Mesodermal cell (in vitro differentiated cells): ENCODE measurements around the gene CLTCL1.

ENCODE experiments used
- H3K27ac ChIP-seq: 2 replicates; pipeline ENCODE4 v1.7.0; 2013; ENCODE audit warnings: mild to moderate bottlenecking, low read depth, low read length, moderate library complexity; ENCODE audit not compliant: severe bottlenecking
- H3K36me3 ChIP-seq: 2 replicates; pipeline ENCODE4 v1.7.1; 2013; ENCODE audit warnings: mild to moderate bottlenecking, low read length, moderate library complexity; ENCODE audit not compliant: control insufficient read depth, insufficient read depth
- H3K4me1 ChIP-seq: one replicate; pipeline ENCODE4 v1.7.1; 2013; ENCODE audit warnings: mild to moderate bottlenecking, low read length; ENCODE audit not compliant: insufficient read depth, control insufficient read depth, poor library complexity, severe bottlenecking
- H3K4me3 ChIP-seq: 2 replicates; pipeline ENCODE4 v1.7.0; 2013; ENCODE audit warnings: low read length, control low read depth, mild to moderate bottlenecking; ENCODE audit not compliant: insufficient read depth, poor library complexity, severe bottlenecking; ENCODE audit errors: extremely low read depth
- H3K9me3 ChIP-seq: 2 replicates; pipeline ENCODE4 v1.7.1; 2013; ENCODE audit warnings: mild to moderate bottlenecking, low read length, moderate library complexity; ENCODE audit not compliant: control insufficient read depth
- WGBS, 2 experiments: methylation state at CpG; one replicate each; pipeline ENCODE4 v1.1.5; 2013; ENCODE audit warnings: missing lambda C conversion rate in 2 of 2; ENCODE audit not compliant: insufficient coverage in 2 of 2; 5-methylcytosine and 5-hydroxymethylcytosine counted together

Gene CLTCL1

DNA sequence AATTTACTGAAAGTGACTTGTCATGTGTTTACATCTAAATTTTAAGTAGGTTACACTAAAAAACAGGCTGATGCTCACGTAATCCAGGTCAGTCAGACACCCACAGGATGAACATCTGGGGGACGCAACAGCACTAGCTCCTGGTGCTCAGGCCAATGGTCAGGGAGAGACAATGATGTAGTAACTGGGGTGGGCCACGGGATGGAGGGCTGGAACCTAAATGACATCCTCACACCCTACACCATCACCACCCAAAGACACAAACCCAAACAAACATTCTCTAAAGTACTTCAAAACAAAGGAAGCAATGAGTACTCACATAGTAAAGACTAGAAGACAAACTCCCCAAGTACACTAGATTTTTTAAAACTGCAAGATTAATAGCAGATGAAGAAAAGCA lies 59.5 kb downstream of the CLTCL1 start:
- Histone ChIP-seq H3K4me3 (no peak overlapping the region), H3K4me1 (no peaks in the 10 kb centered on the region), H3K36me3 (peaks cover 42% of the 10 kb centered on the region), H3K27ac (no peak overlapping the region), H3K9me3 (no peaks in the 10 kb centered on the region)
- WGBS, 2 experiments: 80 to 100% methylated on average over 1 to 2 of the region's 3 CpGs

- Histone ChIP-seq H3K4me3 (no peak overlapping the region), H3K9me3 (no peaks in the 10 kb centered on the region), H3K27ac (no peak overlapping the region), H3K4me1 (no peaks in the 10 kb centered on the region), H3K36me3 (peaks cover 51% of the 10 kb centered on the region)
- 83% methylated on average over 2 of the region's 2 CpGs for WGBS, 2 experiments
These were observed 61.9 kb downstream of the CLTCL1 start for GRCh38 chr22:19229600-19229999.

- H3K4me1 ChIP-seq: no peaks in the 10 kb centered on the region
- peaks cover 49% of the 10 kb centered on the region for H3K36me3 ChIP-seq
- no peak overlapping the region for H3K27ac ChIP-seq
- no peaks in the 10 kb centered on the region for H3K9me3 ChIP-seq
- no peak overlapping the region for H3K4me3 ChIP-seq
- 100% methylated on average over 1 to 2 of the region's 4 CpGs for WGBS, 2 experiments
These were observed 63.3 kb downstream of the CLTCL1 start for GRCh38 chr22:19228179-19228578.

DNA sequence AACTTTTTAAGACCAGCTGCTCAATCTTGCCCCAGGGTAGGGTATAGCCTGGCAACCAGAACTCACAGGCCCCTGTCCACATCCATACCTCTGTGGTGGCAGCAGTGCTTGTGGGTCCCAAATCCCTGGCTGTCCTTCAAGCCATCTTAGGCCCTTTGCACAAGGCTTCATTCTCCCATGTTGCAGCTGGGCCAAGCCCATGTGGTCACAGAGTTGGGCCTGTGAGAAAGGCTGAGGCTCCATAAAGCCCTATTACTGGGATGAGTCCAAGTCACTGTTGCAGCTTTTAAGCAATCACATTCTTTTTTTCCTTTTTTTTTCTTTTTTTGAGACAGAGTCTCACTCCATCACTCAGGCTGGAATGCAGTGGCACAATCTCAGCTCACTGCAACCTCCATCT lies 65.1 kb downstream of the CLTCL1 start:
- Histone ChIP-seq H3K4me3 (no peak overlapping the region), H3K36me3 (peaks cover 58% of the 10 kb centered on the region)

GRCh38 chr22:19225560-19225959 lies 66.0 kb downstream of the CLTCL1 start:
- Histone ChIP-seq H3K36me3 (peaks cover 58% of the 10 kb centered on the region), H3K4me1 (no peaks in the 10 kb centered on the region), H3K9me3 (no peaks in the 10 kb centered on the region), H3K4me3 (no peak overlapping the region), H3K27ac (no peak overlapping the region)
- 91 to 92% methylated on average over 2 to 3 of the region's 3 CpGs for WGBS, 2 experiments

More for the DNA sequence above, 65.1 kb downstream of the CLTCL1 start:
- Histone ChIP-seq H3K27ac (no peak overlapping the region), H3K4me1 (no peaks in the 10 kb centered on the region), H3K9me3 (no peaks in the 10 kb centered on the region)

DNA sequence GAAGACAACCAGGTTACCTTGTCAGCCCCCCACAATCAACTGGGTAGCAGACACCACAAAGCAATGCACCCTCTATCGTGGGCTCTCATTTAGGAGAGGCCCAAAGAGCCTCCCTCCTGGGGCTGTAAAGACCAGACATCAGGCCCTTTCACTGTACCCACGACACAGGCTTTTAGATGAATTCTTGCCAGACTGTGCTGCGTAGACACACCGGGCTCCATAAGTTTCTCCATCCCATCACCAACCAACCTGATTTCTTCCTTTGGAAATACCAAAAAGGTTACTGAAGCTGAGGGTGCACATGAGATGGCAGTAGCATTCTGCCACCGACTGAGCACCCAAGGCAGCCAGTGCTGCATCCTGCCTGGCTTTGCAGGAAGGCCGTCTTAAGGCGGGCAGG lies 66.5 kb downstream of the CLTCL1 start:
- Histone ChIP-seq H3K4me1 (no peaks in the 10 kb centered on the region), H3K27ac (no peak overlapping the region), H3K36me3 (peaks cover 58% of the 10 kb centered on the region), H3K9me3 (no peaks in the 10 kb centered on the region), H3K4me3 (no peak overlapping the region)
- whole genome bisulfite sequencing, 2 experiments: 93 to 98% methylated on average over 4 to 7 of the region's 7 CpGs

DNA sequence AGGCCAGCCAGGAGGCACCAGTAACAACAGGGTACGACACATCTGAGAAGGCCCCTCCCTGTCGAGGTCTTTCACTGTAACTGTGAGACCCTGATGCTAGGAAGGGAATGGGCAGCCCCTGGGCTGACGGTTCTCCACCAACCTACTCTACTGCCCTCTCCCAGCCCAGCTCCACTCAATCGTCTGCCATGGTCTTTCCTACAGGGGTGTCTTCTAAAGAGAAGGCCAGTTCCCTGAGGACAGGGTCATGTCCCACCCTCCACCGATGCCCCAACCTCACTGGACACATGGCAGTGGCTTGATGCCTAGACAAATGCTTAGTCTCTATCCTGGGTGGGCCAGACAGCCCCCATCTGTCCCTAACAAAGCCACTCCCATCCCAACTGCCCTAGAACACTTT lies 67.0 kb downstream of the CLTCL1 start:
- no peak overlapping the region for H3K27ac ChIP-seq
- no peaks in the 10 kb centered on the region for H3K9me3 ChIP-seq
- H3K36me3 ChIP-seq: peaks cover 54% of the 10 kb centered on the region
- H3K4me1 ChIP-seq: no peaks in the 10 kb centered on the region
- H3K4me3 ChIP-seq: no peak overlapping the region
- 89% methylated on average over 4 to 5 of the region's 5 CpGs for whole genome bisulfite sequencing, 2 experiments

DNA sequence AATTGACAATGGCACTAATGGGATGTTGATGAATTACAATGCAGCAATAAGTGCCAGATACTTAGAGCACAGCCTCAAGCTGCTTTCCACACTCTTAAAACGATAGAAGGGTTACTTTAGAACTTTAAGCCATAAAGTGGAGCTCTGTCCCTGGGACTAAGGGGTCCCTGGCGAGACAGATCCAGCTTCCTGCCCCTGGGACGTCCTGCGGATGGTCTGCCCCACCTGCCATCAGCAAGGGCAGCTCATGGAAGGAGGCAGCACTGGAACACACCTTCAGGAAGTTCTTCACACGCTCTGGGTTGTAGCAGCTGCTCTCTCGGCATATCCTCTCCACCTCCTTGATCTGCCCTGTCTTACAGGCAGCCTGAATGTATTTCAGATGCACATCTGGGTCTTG lies 67.9 kb downstream of the CLTCL1 start:
- 91 to 93% methylated on average over 4 to 6 of the region's 6 CpGs for WGBS, 2 experiments

DNA sequence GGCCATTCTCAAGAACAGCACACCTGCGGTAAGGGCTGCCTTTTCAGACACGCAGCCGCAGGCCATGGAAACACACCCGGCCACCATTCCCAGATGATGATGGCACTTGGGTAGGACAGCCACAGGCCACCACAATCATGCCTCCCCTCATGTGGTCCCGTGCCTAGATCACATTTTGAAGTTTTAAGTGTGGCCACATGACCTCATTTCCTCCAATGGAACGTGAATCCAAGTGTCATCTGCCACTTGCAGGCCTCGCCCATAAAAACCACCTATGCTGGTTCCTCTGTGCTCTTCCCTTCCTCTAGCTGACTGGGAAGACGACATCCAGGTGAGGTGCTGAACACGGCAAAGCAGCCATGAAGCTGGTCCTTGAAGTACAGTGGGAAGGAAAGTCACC lies 68.4 kb downstream of the CLTCL1 start:
- WGBS, 2 experiments: 92 to 96% methylated on average over 7 to 8 of the region's 9 CpGs
- H3K36me3 ChIP-seq: peaks cover 53% of the 10 kb centered on the region

More for the DNA sequence above, 67.9 kb downstream of the CLTCL1 start:
- H3K4me1 ChIP-seq: no peaks in the 10 kb centered on the region
- no peaks in the 10 kb centered on the region for H3K9me3 ChIP-seq
- H3K4me3 ChIP-seq: no peak overlapping the region
- H3K27ac ChIP-seq: no peak overlapping the region
- peaks cover 56% of the 10 kb centered on the region for H3K36me3 ChIP-seq

DNA sequence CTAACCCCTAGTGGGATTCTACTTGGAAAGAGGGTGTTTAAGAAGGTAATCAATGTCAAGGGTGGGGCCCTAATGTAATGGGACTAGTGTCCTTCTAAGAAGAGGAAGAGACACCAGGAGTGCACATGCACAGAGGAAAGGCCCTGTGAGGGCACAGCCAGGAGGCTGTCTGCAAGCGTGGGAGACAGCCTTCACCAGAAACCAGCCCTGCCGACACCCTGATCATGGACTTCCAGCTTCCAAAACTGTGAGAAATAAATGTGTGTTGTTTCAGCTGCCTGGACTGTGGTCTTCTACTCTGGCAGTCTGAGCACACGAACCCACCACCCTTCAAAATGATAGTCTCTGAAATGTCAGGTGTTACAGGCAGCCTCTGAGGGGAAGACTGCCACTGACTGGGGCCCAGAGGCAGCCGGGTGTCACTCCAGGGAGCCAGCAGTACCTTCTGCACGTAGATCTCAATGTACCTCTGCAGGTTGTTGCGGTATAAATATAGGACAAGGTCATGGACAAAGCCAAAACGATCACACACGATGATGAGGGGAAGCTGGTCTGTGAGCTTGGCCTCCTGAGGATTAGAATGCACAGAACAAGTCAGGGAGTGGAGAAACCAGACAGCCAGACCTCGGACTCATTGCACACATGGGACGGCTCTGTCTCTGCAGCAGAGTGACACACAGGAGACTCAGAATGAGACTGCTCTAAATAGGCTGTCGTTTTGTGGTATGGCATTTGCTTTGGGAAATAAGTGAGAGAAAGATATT lies 69.1 kb downstream of the CLTCL1 start:
- no peak overlapping the region for H3K27ac ChIP-seq
- WGBS, 2 experiments: 92 to 96% methylated on average over 10 of the region's 11 CpGs
- peaks cover 48% of the 10 kb centered on the region for H3K36me3 ChIP-seq
- no peaks in the 10 kb centered on the region for H3K9me3 ChIP-seq
- no peak overlapping the region for H3K4me3 ChIP-seq
- no peaks in the 10 kb centered on the region for H3K4me1 ChIP-seq

More for the DNA sequence above, 68.4 kb downstream of the CLTCL1 start:
- Histone ChIP-seq H3K4me1 (no peaks in the 10 kb centered on the region), H3K9me3 (no peaks in the 10 kb centered on the region), H3K4me3 (no peak overlapping the region), H3K27ac (no peak overlapping the region)

GRCh38 chr22:19220867-19221266 lies 70.7 kb downstream of the CLTCL1 start:
- Histone ChIP-seq H3K9me3 (no peaks in the 10 kb centered on the region), H3K4me1 (no peaks in the 10 kb centered on the region), H3K4me3 (no peak overlapping the region), H3K27ac (no peak overlapping the region), H3K36me3 (peaks cover 43% of the 10 kb centered on the region)
- WGBS, 2 experiments: 75 to 85% methylated on average over 3 of the region's 3 CpGs
